GM21367 (cell line): Measurements from ENCODE around the gene LMBRD2.

Source experiments
- ATAC-seq: cut with Tn5 transposase; IDR thresholded peaks from one replicate; pipeline ENCODE4 v1.9.1; 2021; ENCODE audit not compliant: unreplicated experiment

LMBRD2 gene

GRCh38 chr5:36111238-36111637 lies 40.4 kb downstream of the LMBRD2 start:
- ATAC-seq = no peak

- no peak for ATAC-seq
Observed at GRCh38 chr5:36108758-36109460, 42.8 kb downstream of the LMBRD2 start.

- ATAC-seq = no peak
Observed at GRCh38 chr5:36105819-36106218, 45.9 kb downstream of the LMBRD2 start.

GRCh38 chr5:36099748-36100147 lies 51.9 kb downstream of the LMBRD2 start:
- no peak for ATAC-seq

GRCh38 chr5:36096486-36096885 lies 55.2 kb downstream of the LMBRD2 start:
- no peak for ATAC-seq

GRCh38 chr5:36089989-36090388 lies 61.7 kb downstream of the LMBRD2 start:
- peak; percentile 88 for ATAC-seq

GRCh38 chr5:36079200-36079781 lies 72.4 kb downstream of the LMBRD2 start:
- ATAC-seq = peak; percentile 94

GRCh38 chr5:36078430-36078829 lies 73.3 kb downstream of the LMBRD2 start:
- ATAC-seq = no peak

GRCh38 chr5:36073595-36074216 lies 78.0 kb downstream of the LMBRD2 start:
- peak; percentile 74 for ATAC-seq

GRCh38 chr5:36070687-36071571 lies 80.8 kb downstream of the LMBRD2 start:
- ATAC-seq = peak; percentile 84

- no peak for ATAC-seq
Observed at GRCh38 chr5:36068751-36069281, 82.9 kb downstream of the LMBRD2 start.

GRCh38 chr5:36066540-36067210 lies 85.0 kb downstream of the LMBRD2 start, which contains the start of gene UGT3A2:
Gene UGT3A2 (minus strand): TSS chr5:36066882. CDS start chr5:36066789, 93 bp downstream.
- ATAC-seq = no peak

- ATAC-seq = no peak
Observed at GRCh38 chr5:36066001-36066539, 85.6 kb downstream of the LMBRD2 start.

- no peak for ATAC-seq
Observed at GRCh38 chr5:36060420-36060887, 91.2 kb downstream of the LMBRD2 start.

GRCh38 chr5:36059571-36060419 lies 91.9 kb downstream of the LMBRD2 start:
- no peak for ATAC-seq

GRCh38 chr5:36058776-36059175 lies 92.9 kb downstream of the LMBRD2 start:
- ATAC-seq = no peak

- ATAC-seq = no peak
Observed at GRCh38 chr5:36057386-36057785, 94.3 kb downstream of the LMBRD2 start.

- ATAC-seq = no peak
Observed at GRCh38 chr5:36056422-36056821, 95.3 kb downstream of the LMBRD2 start.

GRCh38 chr5:36055984-36056383 lies 95.7 kb downstream of the LMBRD2 start:
- ATAC-seq = no peak
